GM12875 (cell line): ENCODE measurements around the gene CYP27B1.
A peak's percentile ranks its signal among the peaks of the same experiment; 100 is the strongest.

Experiments used
- H3K4me3 ChIP-seq: one replicate; pipeline ENCODE4 v1.5.1; 2011; ENCODE audit warnings: low read depth, low read length, control low read depth
- CTCF ChIP-seq: IDR thresholded peaks from 2 replicates; pipeline ENCODE4 v1.5.1; 2011; ENCODE audit warnings: low read depth, mild to moderate bottlenecking, control low read depth, inconsistent platforms, low read length, moderate library complexity, borderline replicate concordance; ENCODE audit not compliant: insufficient read depth

CYP27B1 gene

GRCh38 chr12:57802607-57803006, 35.7 kb upstream of the CYP27B1 start:
- H3K4me3 ChIP-seq, result no peak overlapping the region
- TF ChIP-seq CTCF, result no peak

GRCh38 chr12:57800965-57801364, 34.1 kb upstream of the CYP27B1 start:
- no peak for TF ChIP-seq CTCF
- H3K4me3 ChIP-seq, result no peak overlapping the region

- no peak overlapping the region for H3K4me3 ChIP-seq
- no peak for TF ChIP-seq CTCF
Measured at GRCh38 chr12:57797933-57798332, 31.1 kb upstream of the CYP27B1 start.

- TF ChIP-seq CTCF, result no peak
- H3K4me3 ChIP-seq, result no peak overlapping the region
Measured at GRCh38 chr12:57796996-57797395, 30.1 kb upstream of the CYP27B1 start.

GRCh38 chr12:57795354-57795753, 28.5 kb upstream of the CYP27B1 start:
- H3K4me3 ChIP-seq, result no peak overlapping the region
- no peak for TF ChIP-seq CTCF

GRCh38 chr12:57793920-57794319, 27.0 kb upstream of the CYP27B1 start:
- no peak for TF ChIP-seq CTCF
- H3K4me3 ChIP-seq, result no peak overlapping the region

- no peak overlapping the region for H3K4me3 ChIP-seq
- no peak for TF ChIP-seq CTCF
Measured at GRCh38 chr12:57783861-57784260, 17.0 kb upstream of the CYP27B1 start.

- peak overlapping the region; percentile 66 for H3K4me3 ChIP-seq
- no peak for TF ChIP-seq CTCF
Measured at GRCh38 chr12:57783466-57783801, 16.6 kb upstream of the CYP27B1 start.
